Mesothelial cell of epicardium (in vitro differentiated cells): Measurements from ENCODE around the gene CEP126. TPM values are rescaled to one million over a fixed set of nuclear protein-coding genes. Genes with fewer than 3 reads are reported as not detected.

ENCODE experiments used
- DNase-seq, 2 experiments: peaks; one replicate each; pipeline ENCODE4 v3.0.0; 2021; ENCODE audit warnings: low spot score in 2 of 2; ENCODE audit not compliant: unreplicated experiment in 2 of 2
- H3K27ac Mint-ChIP-seq: 2 replicates; pipeline ENCODE4 v1.8.0; 2021; ENCODE audit warnings: mixed read lengths
- H3K27me3 Mint-ChIP-seq: 2 replicates; pipeline ENCODE4 v1.8.0; 2021; ENCODE audit warnings: low read depth, mixed read lengths
- H3K36me3 Mint-ChIP-seq: 2 replicates; pipeline ENCODE4 v1.8.0; 2021; ENCODE audit warnings: mixed read lengths
- H3K4me1 Mint-ChIP-seq: 2 replicates; pipeline ENCODE4 v1.8.0; 2021; ENCODE audit warnings: mixed read lengths
- H3K4me3 Mint-ChIP-seq: 2 replicates; pipeline ENCODE4 v1.8.0; 2021; ENCODE audit warnings: mild to moderate bottlenecking, moderate library complexity, mixed read lengths
- H3K9me3 Mint-ChIP-seq: 2 replicates; pipeline ENCODE4 v1.8.0; 2021; ENCODE audit warnings: mixed read lengths
- total RNA-seq: library from RNA; stranded (reverse); gene quantifications from 3 replicates; pipeline ENCODE4 v1.2.1, GENCODE V29; 2021
- TF ChIP-seq, protein P1 (sequence below): fragments of 200-600 bp; sonication (generic); IDR thresholded peaks from one replicate; pipeline ENCODE4 v1.5.0; 2021; ENCODE audit warnings: antibody characterized with exemption; ENCODE audit not compliant: unreplicated experiment

The CEP126 gene
- total RNA-seq, 1 donor from 2014 or later = 3.6 TPM

DNA sequence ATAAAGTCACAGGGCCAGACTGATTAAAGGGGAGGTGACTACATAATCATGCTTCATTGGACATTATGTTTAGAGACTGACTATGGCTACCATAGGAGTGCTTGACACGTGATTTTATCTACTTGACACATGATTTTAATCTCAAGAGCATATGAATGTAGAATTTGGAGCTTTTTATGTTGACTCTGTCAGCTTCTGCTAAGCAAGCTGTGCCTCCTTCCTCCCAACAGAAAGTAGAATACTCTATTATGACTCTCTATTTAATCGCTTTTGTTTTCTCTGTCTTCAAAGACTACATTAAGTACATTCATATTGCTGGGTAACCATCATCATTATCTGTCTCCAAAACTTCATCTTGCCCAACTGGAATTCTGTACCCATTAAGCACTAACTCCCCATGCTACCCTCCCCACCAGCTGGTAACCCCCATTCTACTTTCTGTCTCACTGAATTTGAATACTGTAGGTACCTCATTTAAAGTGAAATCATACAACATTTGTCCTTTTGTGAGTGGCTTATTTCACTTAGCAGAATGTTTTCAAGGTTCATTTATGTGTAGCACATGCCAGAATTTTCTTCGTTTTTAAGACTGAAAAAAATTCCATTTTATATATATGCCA lies 26.2 kb downstream of the CEP126 start:
- Mint-ChIP-seq H3K9me3 (no peaks in the 10 kb centered on the region), H3K36me3 (no peaks in the 10 kb centered on the region), H3K27me3 (peaks cover 2% of the 10 kb centered on the region), H3K27ac (no peak overlapping the region), H3K4me1 (peaks cover 5% of the 10 kb centered on the region), H3K4me3 (no peak overlapping the region)
- DNase-seq = no peak
- TF ChIP-seq, protein P1, sequence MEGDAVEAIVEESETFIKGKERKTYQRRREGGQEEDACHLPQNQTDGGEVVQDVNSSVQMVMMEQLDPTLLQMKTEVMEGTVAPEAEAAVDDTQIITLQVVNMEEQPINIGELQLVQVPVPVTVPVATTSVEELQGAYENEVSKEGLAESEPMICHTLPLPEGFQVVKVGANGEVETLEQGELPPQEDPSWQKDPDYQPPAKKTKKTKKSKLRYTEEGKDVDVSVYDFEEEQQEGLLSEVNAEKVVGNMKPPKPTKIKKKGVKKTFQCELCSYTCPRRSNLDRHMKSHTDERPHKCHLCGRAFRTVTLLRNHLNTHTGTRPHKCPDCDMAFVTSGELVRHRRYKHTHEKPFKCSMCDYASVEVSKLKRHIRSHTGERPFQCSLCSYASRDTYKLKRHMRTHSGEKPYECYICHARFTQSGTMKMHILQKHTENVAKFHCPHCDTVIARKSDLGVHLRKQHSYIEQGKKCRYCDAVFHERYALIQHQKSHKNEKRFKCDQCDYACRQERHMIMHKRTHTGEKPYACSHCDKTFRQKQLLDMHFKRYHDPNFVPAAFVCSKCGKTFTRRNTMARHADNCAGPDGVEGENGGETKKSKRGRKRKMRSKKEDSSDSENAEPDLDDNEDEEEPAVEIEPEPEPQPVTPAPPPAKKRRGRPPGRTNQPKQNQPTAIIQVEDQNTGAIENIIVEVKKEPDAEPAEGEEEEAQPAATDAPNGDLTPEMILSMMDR = no peak

DNA sequence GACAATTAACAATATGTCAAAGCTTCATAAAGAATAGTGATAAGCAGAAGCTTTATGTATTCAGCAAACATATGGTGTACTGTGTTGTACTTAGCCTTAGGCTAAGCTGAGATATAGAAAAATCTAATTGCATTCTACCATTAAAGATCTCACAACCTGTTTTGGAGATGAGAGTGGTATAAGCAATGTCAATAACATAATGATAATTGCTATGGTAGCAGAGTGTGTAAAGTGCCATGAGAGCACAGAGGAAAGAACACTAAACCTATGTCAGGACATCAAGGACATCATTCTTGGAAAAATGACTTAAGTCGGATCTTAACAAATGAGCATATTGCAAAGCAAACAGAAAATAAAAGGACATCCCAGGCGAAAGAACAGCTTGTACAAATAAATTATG lies 30.1 kb downstream of the CEP126 start:
- Mint-ChIP-seq H3K4me3 (no peak overlapping the region), H3K27ac (no peak overlapping the region), H3K4me1 (peaks cover under 1% of the 10 kb centered on the region), H3K36me3 (no peaks in the 10 kb centered on the region), H3K27me3 (peaks cover 2% of the 10 kb centered on the region), H3K9me3 (no peaks in the 10 kb centered on the region)
- no peak for DNase-seq
- TF ChIP-seq, protein P1 = no peak

DNA sequence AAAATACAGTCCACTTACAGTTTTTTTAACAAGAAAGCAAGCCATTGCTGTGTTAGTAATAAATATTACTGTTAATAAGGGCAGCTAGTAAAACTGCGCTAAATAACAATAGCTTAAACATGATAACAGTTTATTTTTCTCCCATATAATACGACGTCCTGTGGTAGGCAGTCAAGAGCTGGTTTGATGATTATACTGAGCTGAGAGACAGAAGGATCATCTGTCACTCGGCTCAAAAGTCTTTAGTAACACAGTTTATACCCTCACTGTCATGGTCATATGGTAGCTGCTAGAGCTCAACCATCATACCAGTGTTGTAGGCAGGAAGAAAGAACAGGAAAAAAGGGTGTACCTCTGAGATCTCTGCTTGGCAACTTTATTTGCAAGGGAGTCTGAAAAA lies 30.6 kb downstream of the CEP126 start:
- DNase-seq = no peak
- peaks cover 2% of the 10 kb centered on the region for H3K27me3 Mint-ChIP-seq
- no peak overlapping the region for H3K4me3 Mint-ChIP-seq
- no peaks in the 10 kb centered on the region for H3K36me3 Mint-ChIP-seq
- no peaks in the 10 kb centered on the region for H3K4me1 Mint-ChIP-seq
- H3K9me3 Mint-ChIP-seq = no peaks in the 10 kb centered on the region
- H3K27ac Mint-ChIP-seq = no peak overlapping the region
- TF ChIP-seq, protein P1 = no peak

DNA sequence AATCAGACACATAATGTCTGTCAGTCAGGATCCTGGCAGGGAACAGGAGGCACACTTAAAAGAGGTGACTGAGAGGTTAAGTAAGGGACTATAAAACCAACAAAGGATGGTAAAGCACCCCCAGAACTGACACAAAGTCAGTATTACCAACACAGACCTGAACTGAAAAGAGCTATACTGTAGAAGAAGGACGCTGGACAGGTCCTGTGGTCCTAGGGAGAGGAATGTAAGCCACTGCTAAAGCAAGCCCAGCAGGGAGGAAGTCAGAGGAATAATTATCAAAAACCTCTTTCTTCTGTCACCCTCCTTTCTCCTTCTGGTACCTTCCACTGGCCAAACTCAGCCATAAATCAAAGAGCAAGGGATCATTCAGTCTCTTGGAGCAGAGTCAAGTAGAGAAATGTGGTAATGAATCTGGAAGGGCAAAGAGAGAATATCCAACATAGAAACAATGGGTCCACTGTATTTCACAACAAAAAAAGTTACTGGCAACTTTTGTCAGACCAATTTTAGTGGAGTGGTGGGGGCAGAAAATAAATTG lies 34.9 kb downstream of the CEP126 start:
- no peaks in the 10 kb centered on the region for H3K4me1 Mint-ChIP-seq
- H3K27ac Mint-ChIP-seq = no peak overlapping the region
- H3K27me3 Mint-ChIP-seq = no peaks in the 10 kb centered on the region
- H3K9me3 Mint-ChIP-seq = no peaks in the 10 kb centered on the region
- H3K36me3 Mint-ChIP-seq = no peaks in the 10 kb centered on the region
- H3K4me3 Mint-ChIP-seq = no peak overlapping the region
- DNase-seq = no peak
- TF ChIP-seq, protein P1 = no peak

DNA sequence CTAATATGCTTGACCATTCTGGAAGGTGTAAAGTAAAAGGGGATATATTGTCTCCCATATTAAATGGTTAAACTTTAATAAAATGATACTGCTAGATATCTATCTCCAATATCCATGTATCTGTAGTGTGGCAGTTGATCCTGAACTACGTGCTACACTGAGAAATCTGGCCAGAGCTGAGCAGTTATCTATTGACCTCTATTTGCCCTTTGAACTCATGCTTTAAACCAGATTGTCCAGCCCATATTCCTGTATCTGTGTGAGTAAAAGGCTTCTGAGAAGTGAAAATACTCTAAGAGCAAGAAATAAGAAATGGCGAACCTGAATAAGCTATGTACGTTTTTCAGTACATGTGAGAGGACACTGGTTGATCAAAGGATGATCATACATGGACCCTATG lies 40.5 kb downstream of the CEP126 start:
- no peak for DNase-seq
- Mint-ChIP-seq H3K27ac (no peak overlapping the region), H3K4me1 (no peaks in the 10 kb centered on the region), H3K36me3 (peaks cover 2% of the 10 kb centered on the region), H3K4me3 (no peak overlapping the region), H3K9me3 (peaks cover 4% of the 10 kb centered on the region), H3K27me3 (no peaks in the 10 kb centered on the region)
- TF ChIP-seq, protein P1 = no peak
